Measurements from ENCODE around the gene BABAM2. TPM values are rescaled to one million over a fixed set of nuclear protein-coding genes. Genes with fewer than 3 reads are reported as not detected.

Gene BABAM2
- total RNA-seq, 1 experiment from 2014 or later, result 27.1 TPM

- no peaks in the 10 kb centered on the region for H3K36me3 Mint-ChIP-seq (ENCODE audit: insufficient read depth in 1 of 3, low read depth in 3 of 3)
- Histone ChIP-seq H3K79me1 (ENCODE audit: insufficient read depth, low read depth, low read length, poor library complexity, severe bottlenecking) (no peaks in the 10 kb centered on the region), H3K56ac (ENCODE audit: insufficient read length, low read depth, low read length) (no peak overlapping the region), H3K27me3 (ENCODE audit: insufficient read depth, low read length) (no peaks in the 10 kb centered on the region), H3K4ac (ENCODE audit: low read depth, low read length) (no peak overlapping the region), H3K14ac (ENCODE audit: insufficient read depth, low read length) (no peak overlapping the region), H4K8ac (replicated peaks; ENCODE audit: insufficient read length, low read depth, low read length) (no peak overlapping the region), H2AK5ac (ENCODE audit: insufficient read length, low read length) (no peak overlapping the region), H4K5ac (ENCODE audit: insufficient read length, low read depth, low read length) (no peak overlapping the region), H3K23ac (ENCODE audit: insufficient read length, low read depth, low read length) (no peak overlapping the region), H3K23me2 (ENCODE audit: insufficient read length, low read depth, low read length, poor library complexity, severe bottlenecking) (no peaks in the 10 kb centered on the region), H3T11ph (ENCODE audit: low read length) (no peak overlapping the region), H2BK120ac (ENCODE audit: low read depth, low read length, poor library complexity, severe bottlenecking) (no peak overlapping the region), H3K9ac (ENCODE audit: extremely low read depth, insufficient read length, low read length) (no peak overlapping the region), H3K79me2 (ENCODE audit: insufficient read depth, low read length) (no peaks in the 10 kb centered on the region), H2BK15ac (ENCODE audit: low read depth, low read length) (no peak overlapping the region), H4K20me1 (ENCODE audit: control insufficient read depth, insufficient read depth, insufficient read length) (no peaks in the 10 kb centered on the region), H2BK12ac (ENCODE audit: insufficient read length, low read depth, low read length) (no peak overlapping the region), H2BK5ac (ENCODE audit: insufficient read length, low read length) (no peak overlapping the region), H3K4me1 (ENCODE audit: insufficient read depth, low read length) (no peaks in the 10 kb centered on the region), H3K4me2 (ENCODE audit: insufficient read depth, insufficient read length, low read length) (no peak overlapping the region), H3K9me3 (ENCODE audit: control insufficient read depth, low read depth, low read length) (no peaks in the 10 kb centered on the region), H2BK20ac (ENCODE audit: low read depth, low read length, poor library complexity, severe bottlenecking) (no peak overlapping the region), H4K91ac (ENCODE audit: insufficient read length, low read depth, low read length) (no peak overlapping the region), H3K18ac (ENCODE audit: insufficient read length, low read depth, low read length) (no peak overlapping the region), H3K27ac (ENCODE audit: insufficient read length, low read depth, low read length) (no peak overlapping the region), H2AFZ (ENCODE audit: low read length) (no peak overlapping the region)
- no peak overlapping the region for H3K4me3 Mint-ChIP-seq
- no CpG with 5 or more reads among the region's 11 CpGs for WGBS (ENCODE audit: extremely low coverage, insufficient read length, low lambda C conversion rate)
- no peak for DNase-seq
- no peaks in the 10 kb centered on the region; the same call in 1 of the 2 replicates for H3K27me3 Mint-ChIP-seq (ENCODE audit: low read depth)
- no peak for TF ChIP-seq CTCF (conservative IDR thresholded peaks at IDR 0.05)
- no peak overlapping the region; a peak in 1 of 7 replicates for H3K27ac Mint-ChIP-seq
- H3K9me3 Mint-ChIP-seq, result no peaks in the 10 kb centered on the region
- H3K4me1 Mint-ChIP-seq, result peaks cover 5 to 12% of the 10 kb centered on the region in 2 experiments; a peak in 3 of 4 replicates
These were observed 459.1 kb downstream of the BABAM2 start for GRCh38 chr2:28349546-28350165.

All from H9 (cell line).